Neural cell (in vitro differentiated cells): ENCODE measurements around the gene PCDH9. TPM values are rescaled to one million over a fixed set of nuclear protein-coding genes. Genes with fewer than 3 reads are reported as not detected.

Experiments used
- H2AFZ ChIP-seq: fragments of 200-600, 300-800 bp; sonication (generic), shearing (Covaris generic); 2 replicates; pipeline ENCODE4 v1.6.0; 2014; ENCODE audit warnings: low read depth, mild to moderate bottlenecking, antibody characterized with exemption, low read length, moderate library complexity
- H3F3A ChIP-seq: fragments of 200-600 bp; shearing (Covaris generic); 2 replicates; pipeline ENCODE4 v1.6.1; 2016; ENCODE audit warnings: mild to moderate bottlenecking, moderate library complexity, mixed read lengths, antibody characterized with exemption, low read length; ENCODE audit not compliant: insufficient read depth, poor library complexity, severe bottlenecking
- H3K27ac ChIP-seq: fragments of 200-600, 300-800 bp; sonication (generic), shearing (Covaris generic); 2 replicates; pipeline ENCODE4 v1.5.1; 2014; ENCODE audit warnings: mild to moderate bottlenecking, low read length, moderate library complexity
- H3K27me3 ChIP-seq: fragments of 300-800, 200-600 bp; sonication (generic), shearing (Covaris generic); 2 replicates; pipeline ENCODE4 v1.6.0; 2014; ENCODE audit warnings: mild to moderate bottlenecking, low read depth, low read length, moderate library complexity; ENCODE audit not compliant: insufficient read depth
- H3K36me3 ChIP-seq: fragments of 300-800, 200-600 bp; sonication (generic), shearing (Covaris generic); 2 replicates; pipeline ENCODE4 v1.5.1; 2014; ENCODE audit warnings: mild to moderate bottlenecking, antibody characterized with exemption, low read length, moderate library complexity; ENCODE audit not compliant: insufficient read depth
- H3K4me2 ChIP-seq: fragments of 300-800, 200-600 bp; sonication (generic), shearing (Covaris generic); 2 replicates; pipeline ENCODE4 v1.6.0; 2014; ENCODE audit warnings: mild to moderate bottlenecking, low read length
- H3K4me3 ChIP-seq: fragments of 300-800, 200-600 bp; sonication (generic), shearing (Covaris generic); 2 replicates; pipeline ENCODE4 v1.5.1; 2014; ENCODE audit warnings: mild to moderate bottlenecking, low read length, moderate library complexity
- H3K79me2 ChIP-seq: fragments of 200-600 bp; shearing (Covaris generic); replicated peaks from 2 replicates; pipeline ENCODE4 v1.6.0; 2014; ENCODE audit warnings: mild to moderate bottlenecking, low read length, moderate library complexity; ENCODE audit not compliant: insufficient read depth
- H3K9ac ChIP-seq: fragments of 300-800, 200-600 bp; sonication (generic), shearing (Covaris generic); 2 replicates; pipeline ENCODE4 v1.6.1; 2016; ENCODE audit warnings: mild to moderate bottlenecking, low read length, mixed read lengths
- H3K9me2 ChIP-seq: fragments of 200-600 bp; shearing (Covaris generic); 2 replicates; pipeline ENCODE4 v1.6.1; 2016; ENCODE audit warnings: mild to moderate bottlenecking, low read length, mixed read lengths; ENCODE audit not compliant: insufficient read depth
- H3K9me3 ChIP-seq: fragments of 200-600, 300-800 bp; sonication (generic), shearing (Covaris generic); 2 replicates; pipeline ENCODE4 v1.6.1; 2016; ENCODE audit warnings: mild to moderate bottlenecking, mixed run types, low read length, moderate library complexity, mixed read lengths
- H4K20me1 ChIP-seq: fragments of 200-600 bp; shearing (Covaris generic); 2 replicates; pipeline ENCODE4 v1.6.1; 2016; ENCODE audit warnings: mild to moderate bottlenecking, mixed run types; ENCODE audit not compliant: insufficient read depth
- EP300 ChIP-seq: fragments of 450-650 bp; conservative IDR thresholded peaks from 2 replicates; pipeline ENCODE4 v1.6.1; 2014; ENCODE audit warnings: antibody characterized with exemption, mild to moderate bottlenecking, moderate library complexity; ENCODE audit not compliant: poor library complexity, severe bottlenecking
- EZH2 ChIP-seq: fragments of 200-600, 300-800 bp; shearing (Covaris generic), sonication (generic); IDR thresholded peaks from 2 replicates; pipeline ENCODE4 v1.6.1; 2014; ENCODE audit warnings: antibody characterized with exemption, low read length, borderline replicate concordance, mild to moderate bottlenecking; ENCODE audit not compliant: insufficient read depth, poor library complexity, severe bottlenecking
- MXI1 ChIP-seq: fragments of 450-650 bp; conservative IDR thresholded peaks from 2 replicates; pipeline ENCODE4 v1.6.1; 2014; ENCODE audit warnings: antibody characterized with exemption, mild to moderate bottlenecking; ENCODE audit not compliant: poor library complexity, severe bottlenecking
- POLR2AphosphoS5 ChIP-seq: IDR thresholded peaks from 2 replicates; pipeline ENCODE4 v1.6.1; 2012
- RAD21 ChIP-seq: fragments of 450-650 bp; conservative IDR thresholded peaks from 2 replicates; pipeline ENCODE4 v1.6.1; 2014; ENCODE audit warnings: antibody characterized with exemption, mild to moderate bottlenecking, moderate library complexity
- SMC3 ChIP-seq: fragments of 450-650 bp; conservative IDR thresholded peaks from 2 replicates; pipeline ENCODE4 v1.6.1; 2014; ENCODE audit warnings: antibody characterized with exemption, mild to moderate bottlenecking, moderate library complexity; ENCODE audit not compliant: poor library complexity
- TAF1 ChIP-seq: IDR thresholded peaks from 2 replicates; pipeline ENCODE4 v1.6.1; 2012; ENCODE audit warnings: low read depth
- polyA plus RNA-seq: library from polyadenylated mRNA; depleted of rRNA; stranded (reverse); fragments of >200 nt; gene quantifications from 2 replicates; pipeline ENCODE4 v1.2.3, GENCODE V29; 2014
- TF ChIP-seq, protein P1 (sequence below): fragments of 450-650 bp; IDR thresholded peaks from 2 replicates; pipeline ENCODE4 v1.5.1; 2014; ENCODE audit warnings: antibody characterized with exemption, mild to moderate bottlenecking, moderate library complexity; ENCODE audit not compliant: poor library complexity, severe bottlenecking
- TF ChIP-seq, protein P2 (sequence below): IDR thresholded peaks from 2 replicates; pipeline ENCODE4 v1.6.1; 2012; ENCODE audit warnings: borderline replicate concordance

The PCDH9 gene
- polyA plus RNA-seq, 1 donor from 2014 or later = 4.6 TPM

DNA sequence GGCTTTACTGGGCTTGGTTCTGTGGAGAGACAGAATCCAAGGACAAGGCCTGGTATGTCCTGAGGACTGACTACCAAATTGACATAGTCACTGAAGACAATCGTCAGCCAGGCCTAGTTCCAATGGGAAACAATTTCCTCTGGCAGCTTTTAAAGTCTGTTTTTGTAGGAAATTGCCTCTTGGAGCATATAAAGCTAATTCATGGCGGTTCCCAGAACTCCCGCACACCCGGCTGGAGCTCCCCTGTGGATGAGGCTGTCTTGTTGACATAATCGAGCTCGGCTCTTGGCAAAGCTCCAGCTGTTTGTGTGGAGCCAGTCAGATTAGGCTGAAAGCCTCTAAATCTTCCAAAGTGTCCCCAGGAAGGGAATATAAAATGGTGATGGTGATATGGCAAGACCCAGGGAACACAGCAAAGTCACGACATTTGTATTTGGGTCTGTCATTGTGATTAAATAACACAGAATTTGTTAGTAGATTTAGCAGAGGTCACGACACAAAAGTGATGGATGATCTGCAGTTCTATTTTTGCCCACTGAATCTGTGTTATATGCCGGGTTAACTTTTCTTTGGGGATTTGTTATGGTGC lies 395.0 kb downstream of the PCDH9 start:
- Histone ChIP-seq H3K36me3 (no peaks in the 10 kb centered on the region), H3K79me2 (no peaks in the 10 kb centered on the region), H3K9me3 (no peaks in the 10 kb centered on the region), H2AFZ (no peak overlapping the region), H3K9me2 (no peaks in the 10 kb centered on the region), H3F3A (peaks cover 2% of the 10 kb centered on the region), H3K27ac (no peak overlapping the region), H3K27me3 (no peaks in the 10 kb centered on the region), H3K4me3 (no peak overlapping the region), H3K9ac (no peak overlapping the region), H4K20me1 (no peaks in the 10 kb centered on the region), H3K4me2 (no peak overlapping the region)
- TF ChIP-seq, protein P1, sequence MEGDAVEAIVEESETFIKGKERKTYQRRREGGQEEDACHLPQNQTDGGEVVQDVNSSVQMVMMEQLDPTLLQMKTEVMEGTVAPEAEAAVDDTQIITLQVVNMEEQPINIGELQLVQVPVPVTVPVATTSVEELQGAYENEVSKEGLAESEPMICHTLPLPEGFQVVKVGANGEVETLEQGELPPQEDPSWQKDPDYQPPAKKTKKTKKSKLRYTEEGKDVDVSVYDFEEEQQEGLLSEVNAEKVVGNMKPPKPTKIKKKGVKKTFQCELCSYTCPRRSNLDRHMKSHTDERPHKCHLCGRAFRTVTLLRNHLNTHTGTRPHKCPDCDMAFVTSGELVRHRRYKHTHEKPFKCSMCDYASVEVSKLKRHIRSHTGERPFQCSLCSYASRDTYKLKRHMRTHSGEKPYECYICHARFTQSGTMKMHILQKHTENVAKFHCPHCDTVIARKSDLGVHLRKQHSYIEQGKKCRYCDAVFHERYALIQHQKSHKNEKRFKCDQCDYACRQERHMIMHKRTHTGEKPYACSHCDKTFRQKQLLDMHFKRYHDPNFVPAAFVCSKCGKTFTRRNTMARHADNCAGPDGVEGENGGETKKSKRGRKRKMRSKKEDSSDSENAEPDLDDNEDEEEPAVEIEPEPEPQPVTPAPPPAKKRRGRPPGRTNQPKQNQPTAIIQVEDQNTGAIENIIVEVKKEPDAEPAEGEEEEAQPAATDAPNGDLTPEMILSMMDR = no peak
- no peak for TF ChIP-seq MXI1
- TF ChIP-seq POLR2AphosphoS5 = no peak
- TF ChIP-seq, protein P2, sequence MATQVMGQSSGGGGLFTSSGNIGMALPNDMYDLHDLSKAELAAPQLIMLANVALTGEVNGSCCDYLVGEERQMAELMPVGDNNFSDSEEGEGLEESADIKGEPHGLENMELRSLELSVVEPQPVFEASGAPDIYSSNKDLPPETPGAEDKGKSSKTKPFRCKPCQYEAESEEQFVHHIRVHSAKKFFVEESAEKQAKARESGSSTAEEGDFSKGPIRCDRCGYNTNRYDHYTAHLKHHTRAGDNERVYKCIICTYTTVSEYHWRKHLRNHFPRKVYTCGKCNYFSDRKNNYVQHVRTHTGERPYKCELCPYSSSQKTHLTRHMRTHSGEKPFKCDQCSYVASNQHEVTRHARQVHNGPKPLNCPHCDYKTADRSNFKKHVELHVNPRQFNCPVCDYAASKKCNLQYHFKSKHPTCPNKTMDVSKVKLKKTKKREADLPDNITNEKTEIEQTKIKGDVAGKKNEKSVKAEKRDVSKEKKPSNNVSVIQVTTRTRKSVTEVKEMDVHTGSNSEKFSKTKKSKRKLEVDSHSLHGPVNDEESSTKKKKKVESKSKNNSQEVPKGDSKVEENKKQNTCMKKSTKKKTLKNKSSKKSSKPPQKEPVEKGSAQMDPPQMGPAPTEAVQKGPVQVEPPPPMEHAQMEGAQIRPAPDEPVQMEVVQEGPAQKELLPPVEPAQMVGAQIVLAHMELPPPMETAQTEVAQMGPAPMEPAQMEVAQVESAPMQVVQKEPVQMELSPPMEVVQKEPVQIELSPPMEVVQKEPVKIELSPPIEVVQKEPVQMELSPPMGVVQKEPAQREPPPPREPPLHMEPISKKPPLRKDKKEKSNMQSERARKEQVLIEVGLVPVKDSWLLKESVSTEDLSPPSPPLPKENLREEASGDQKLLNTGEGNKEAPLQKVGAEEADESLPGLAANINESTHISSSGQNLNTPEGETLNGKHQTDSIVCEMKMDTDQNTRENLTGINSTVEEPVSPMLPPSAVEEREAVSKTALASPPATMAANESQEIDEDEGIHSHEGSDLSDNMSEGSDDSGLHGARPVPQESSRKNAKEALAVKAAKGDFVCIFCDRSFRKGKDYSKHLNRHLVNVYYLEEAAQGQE = no peak
- no peak for TF ChIP-seq TAF1
- TF ChIP-seq RAD21 = no peak
- TF ChIP-seq EZH2 = no peak
- no peak for TF ChIP-seq SMC3
- TF ChIP-seq EP300 = no peak

DNA sequence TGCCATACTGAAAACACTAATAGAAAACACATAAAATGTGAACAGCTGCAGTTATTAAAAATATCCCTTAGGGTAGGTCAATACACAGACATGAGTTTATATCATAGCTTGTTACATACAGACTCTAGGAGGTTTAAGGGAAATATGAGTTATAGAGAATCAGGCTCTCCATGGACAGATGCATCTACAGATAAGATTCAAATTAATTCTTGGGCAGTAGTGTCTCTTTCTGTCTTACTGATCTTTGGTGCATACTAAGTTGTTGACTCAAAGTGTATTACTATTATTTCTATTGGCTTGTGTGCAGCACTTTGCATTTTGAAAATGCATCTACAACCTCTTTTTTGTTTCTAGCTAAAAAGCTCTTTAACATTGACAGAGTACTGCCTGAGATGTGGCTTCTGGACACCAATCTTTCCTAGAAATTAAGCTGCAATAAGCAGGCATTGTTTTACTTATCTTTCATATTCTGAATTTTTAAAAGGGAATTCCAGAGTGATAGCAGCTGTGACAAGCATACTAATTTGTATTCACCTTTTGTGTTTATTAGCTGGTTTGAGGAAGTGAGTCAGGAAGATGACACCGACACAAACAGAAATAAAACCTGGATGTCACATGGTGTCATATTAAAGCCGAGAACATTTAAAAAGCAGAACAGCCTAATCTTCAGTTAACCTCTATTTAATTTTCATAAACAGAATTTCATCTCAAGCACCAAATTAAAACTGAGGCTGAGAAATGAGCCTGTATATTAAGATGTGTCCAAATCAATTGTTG lies 399.0 kb downstream of the PCDH9 start:
- H3K4me2 ChIP-seq = no peak overlapping the region
- no peak overlapping the region for H3K4me3 ChIP-seq
- no peaks in the 10 kb centered on the region for H3K27me3 ChIP-seq
- TF ChIP-seq SMC3 (no peak), TAF1 (no peak), RAD21 (no peak)
- TF ChIP-seq, protein P2 = no peak
- H2AFZ ChIP-seq = no peak overlapping the region
- H3K9me3 ChIP-seq = no peaks in the 10 kb centered on the region
- H3K9me2 ChIP-seq = no peaks in the 10 kb centered on the region
- no peak overlapping the region for H3K9ac ChIP-seq
- H3K36me3 ChIP-seq = no peaks in the 10 kb centered on the region
- H3K79me2 ChIP-seq = no peaks in the 10 kb centered on the region
- H3K27ac ChIP-seq = no peak overlapping the region
- H3F3A ChIP-seq = no peaks in the 10 kb centered on the region
- no peaks in the 10 kb centered on the region for H4K20me1 ChIP-seq
